Upper lobe of left lung (tissue), 4 donors: ENCODE results near the gene OSBPL10.

Experiments
- CTCF ChIP-seq, 6 experiments: fragments of 450-650 bp in 4 of 6; fragments of 200-600 bp in 2 of 6; sonication (generic) in 2 of 6; IDR thresholded peaks; one replicate each; pipeline ENCODE4 v1.5.1; 2016 to 2019; ENCODE audit warnings: antibody characterized with exemption in 6 of 6
- POLR2A ChIP-seq, 4 donors: fragments of 450-650 bp; IDR thresholded peaks; one replicate each; pipeline ENCODE4 v1.5.1; 2016 to 2017; ENCODE audit warnings: antibody characterized with exemption in 4 of 4, mild to moderate bottlenecking in 2 of 4
- POLR2AphosphoS5 ChIP-seq, 2 donors: sonication (generic); formaldehyde crosslinking; IDR thresholded peaks; one replicate each; pipeline ENCODE4 v1.5.1; 2017; ENCODE audit warnings: antibody characterized with exemption in 2 of 2

GRCh38 chr3:31974964-31975363, 6.1 kb downstream of the OSBPL10 start:
- TF ChIP-seq CTCF (IDR thresholded peaks at IDR 0.05) (no peak), POLR2A (IDR thresholded peaks at IDR 0.05) (no peak), POLR2AphosphoS5 (IDR thresholded peaks at IDR 0.05) (no peak)
